Prostate gland (tissue), 2 donors: ENCODE results near the gene GAK.

Experiments
- CTCF ChIP-seq, 4 experiments: fragments of 200-600 bp in 2 of 4; fragments of 450-650 bp in 2 of 4; sonication (generic) in 2 of 4; IDR thresholded peaks; 1 replicate in 3 of 4; 2 replicates in 1 of 4; pipeline ENCODE4 v1.5.1; 2016 to 2019; ENCODE audit warnings: antibody characterized with exemption in 4 of 4, mild to moderate bottlenecking in 2 of 4, moderate library complexity in 2 of 4
- POLR2A ChIP-seq: fragments of 450-650 bp; IDR thresholded peaks from one replicate; pipeline ENCODE4 v1.6.1; 2016; ENCODE audit warnings: antibody characterized with exemption, mild to moderate bottlenecking

DNA sequence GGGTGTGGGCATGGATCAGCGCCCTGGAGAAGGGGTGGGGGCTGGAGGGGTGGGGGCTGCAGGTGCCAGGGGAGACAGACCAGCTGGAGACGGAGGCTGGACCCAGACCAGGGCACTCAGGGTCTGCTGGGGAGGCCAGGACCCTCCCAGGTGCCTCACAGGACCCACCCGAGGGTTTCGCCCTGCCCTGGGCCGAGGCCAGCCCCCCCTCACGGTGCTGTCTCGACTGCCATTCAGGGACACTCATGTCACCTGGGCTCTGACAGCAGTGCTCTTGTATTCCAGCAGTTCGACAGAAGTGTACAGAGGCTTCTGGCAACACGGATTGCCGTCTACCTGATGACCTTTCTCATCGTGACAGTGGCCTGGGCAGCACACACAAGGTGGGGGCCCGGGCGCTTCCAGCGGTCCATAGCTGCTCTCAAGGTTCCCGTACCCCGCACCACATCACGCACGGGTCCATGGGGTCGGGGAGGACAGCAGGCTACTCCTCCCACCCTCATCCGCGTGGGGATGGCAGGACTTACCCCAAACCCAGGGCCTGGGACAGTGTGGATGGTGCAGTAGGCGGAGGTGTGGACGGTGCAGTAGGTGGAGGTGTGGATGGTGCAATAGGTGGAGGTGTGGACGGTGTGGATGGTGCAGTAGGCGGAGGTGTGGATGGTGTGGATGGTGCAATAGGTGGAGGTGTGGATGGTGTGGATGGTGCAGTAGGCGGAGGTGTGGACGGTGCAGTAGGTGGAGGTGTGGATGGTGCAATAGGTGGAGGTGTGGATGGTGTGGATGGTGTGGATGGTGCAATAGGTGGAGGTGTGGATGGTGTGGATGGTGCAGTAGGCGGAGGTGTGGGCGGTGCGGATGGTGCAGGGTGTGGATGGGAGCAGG is 18.3 kb upstream of the GAK start:
- TF ChIP-seq CTCF (IDR thresholded peaks at IDR 0.05): no peak
- no peak for TF ChIP-seq POLR2A
